GM10266 (cell line): ENCODE data around the gene SLC39A11.

Source experiments
- DNase-seq: peaks from one replicate; pipeline ENCODE4 v3.0.0; 2012; ENCODE audit errors: extremely low spot score
- TF ChIP-seq, protein P1 (sequence below): IDR thresholded peaks from 2 replicates; pipeline ENCODE4 v1.5.1; 2012; ENCODE audit warnings: mild to moderate bottlenecking, low read depth; ENCODE audit not compliant: control insufficient read depth, insufficient read depth; ENCODE audit errors: missing control alignments

SLC39A11 gene

DNA sequence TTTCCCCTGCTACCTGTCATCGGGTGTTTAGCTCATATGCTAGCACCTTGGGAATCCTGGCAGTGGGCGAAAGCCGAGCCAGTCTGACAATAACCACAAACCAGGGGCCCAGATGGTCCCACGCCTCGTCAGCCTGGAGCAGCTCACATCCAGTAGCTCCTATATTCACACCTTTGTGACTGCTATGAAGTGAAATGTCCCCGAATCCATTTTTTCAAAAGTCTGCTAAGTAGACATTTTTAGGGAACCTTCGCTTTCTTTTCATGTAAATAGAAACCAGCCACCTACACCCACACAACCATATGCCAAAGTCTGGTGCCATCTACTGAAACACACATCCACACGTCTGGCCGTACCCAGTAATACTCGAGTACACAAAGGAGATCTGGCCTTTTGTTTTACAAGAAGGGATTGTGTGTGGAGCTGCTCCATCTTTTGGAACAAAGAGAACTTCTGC, 176.8 kb downstream of the SLC39A11 start:
- DNase-seq, result no peak
- TF ChIP-seq, protein P1, sequence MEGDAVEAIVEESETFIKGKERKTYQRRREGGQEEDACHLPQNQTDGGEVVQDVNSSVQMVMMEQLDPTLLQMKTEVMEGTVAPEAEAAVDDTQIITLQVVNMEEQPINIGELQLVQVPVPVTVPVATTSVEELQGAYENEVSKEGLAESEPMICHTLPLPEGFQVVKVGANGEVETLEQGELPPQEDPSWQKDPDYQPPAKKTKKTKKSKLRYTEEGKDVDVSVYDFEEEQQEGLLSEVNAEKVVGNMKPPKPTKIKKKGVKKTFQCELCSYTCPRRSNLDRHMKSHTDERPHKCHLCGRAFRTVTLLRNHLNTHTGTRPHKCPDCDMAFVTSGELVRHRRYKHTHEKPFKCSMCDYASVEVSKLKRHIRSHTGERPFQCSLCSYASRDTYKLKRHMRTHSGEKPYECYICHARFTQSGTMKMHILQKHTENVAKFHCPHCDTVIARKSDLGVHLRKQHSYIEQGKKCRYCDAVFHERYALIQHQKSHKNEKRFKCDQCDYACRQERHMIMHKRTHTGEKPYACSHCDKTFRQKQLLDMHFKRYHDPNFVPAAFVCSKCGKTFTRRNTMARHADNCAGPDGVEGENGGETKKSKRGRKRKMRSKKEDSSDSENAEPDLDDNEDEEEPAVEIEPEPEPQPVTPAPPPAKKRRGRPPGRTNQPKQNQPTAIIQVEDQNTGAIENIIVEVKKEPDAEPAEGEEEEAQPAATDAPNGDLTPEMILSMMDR, result no peak

DNA sequence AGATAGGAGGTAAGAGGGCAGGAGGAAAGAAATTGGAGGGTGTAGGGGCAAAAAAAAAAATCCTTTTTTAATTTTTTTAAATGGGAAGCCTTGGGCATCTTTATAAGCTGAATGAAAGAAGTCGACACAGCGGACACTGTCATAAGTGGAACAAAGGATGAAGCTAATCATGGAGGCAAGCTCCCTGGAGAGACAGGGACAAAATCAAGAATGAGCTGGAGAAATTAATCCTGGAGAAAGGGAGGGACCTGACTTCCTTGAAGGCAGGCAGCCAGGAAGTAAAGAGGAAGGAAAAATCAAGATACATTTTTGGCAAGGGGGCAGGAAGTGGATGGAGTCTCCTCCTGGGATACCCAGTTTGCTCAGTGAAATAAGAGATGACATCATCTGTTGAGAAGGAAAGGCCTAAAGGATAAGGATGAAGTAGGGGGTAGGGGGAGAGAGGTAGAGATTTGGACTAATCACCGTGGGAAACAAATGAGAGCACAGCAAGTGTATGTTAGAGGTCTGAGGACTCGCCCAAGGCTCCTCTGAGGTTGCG, 179.3 kb downstream of the SLC39A11 start:
- TF ChIP-seq, protein P1, result no peak
- no peak for DNase-seq

DNA sequence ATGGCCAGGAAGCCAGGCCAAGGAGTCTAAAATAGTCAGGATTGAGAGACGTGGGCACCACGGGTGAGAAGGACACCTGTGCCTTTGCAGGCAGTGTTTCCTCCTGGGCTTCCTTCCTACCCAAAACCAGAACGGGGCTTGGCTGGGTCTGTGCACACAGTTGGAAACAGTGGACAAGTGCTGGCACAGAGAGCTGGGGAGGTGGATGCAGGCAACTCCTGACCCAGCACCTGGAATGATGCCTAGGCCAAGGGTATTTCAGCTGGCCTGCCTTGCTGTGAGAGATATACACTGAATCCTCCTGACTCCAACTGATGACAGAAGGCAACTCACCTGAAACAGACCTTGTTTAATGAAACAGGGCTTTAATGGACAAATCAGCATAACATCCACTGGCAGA, 186.2 kb downstream of the SLC39A11 start:
- DNase-seq, result no peak
- TF ChIP-seq, protein P1, result no peak

DNA sequence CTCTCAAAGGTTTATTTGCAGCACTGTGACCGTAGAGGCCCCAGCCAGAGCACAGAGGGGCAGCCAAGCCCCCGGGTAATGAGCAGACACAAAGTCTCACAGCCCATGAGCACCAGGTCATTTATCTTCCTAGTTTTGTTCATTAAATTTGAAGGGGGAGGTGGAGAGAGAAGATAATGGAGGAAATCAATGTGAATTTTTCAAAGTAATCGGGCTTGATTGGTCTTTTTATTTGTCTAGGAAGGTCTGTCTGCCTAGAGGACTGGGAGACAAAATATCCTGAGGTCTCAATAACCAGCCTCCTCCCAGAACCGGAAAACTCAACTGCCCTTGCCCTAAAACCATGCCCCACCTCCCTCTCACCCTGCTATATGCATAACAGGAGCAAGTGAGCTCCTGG, 189.0 kb downstream of the SLC39A11 start:
- TF ChIP-seq, protein P1, result no peak
- DNase-seq, result no peak

DNA sequence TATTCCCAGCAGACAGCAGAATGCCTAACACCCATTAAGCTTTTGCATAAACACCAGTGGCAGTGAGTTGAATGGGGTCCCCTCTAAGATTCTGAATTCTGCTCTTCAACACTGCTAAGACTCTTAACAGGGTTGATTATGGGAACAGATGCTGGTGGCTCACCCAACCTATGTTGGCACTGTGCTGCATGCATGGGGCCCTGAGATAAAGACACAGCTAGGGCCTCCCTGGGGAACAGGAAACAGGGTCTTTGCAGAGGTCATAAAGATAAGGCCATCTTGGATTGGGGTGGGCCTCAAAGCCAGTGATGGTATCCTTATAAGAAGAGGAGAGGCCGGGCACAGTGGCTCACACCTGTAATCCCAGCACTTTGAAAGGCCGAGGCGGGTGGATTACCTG, 190.8 kb downstream of the SLC39A11 start:
- TF ChIP-seq, protein P1, result no peak
- no peak for DNase-seq

DNA sequence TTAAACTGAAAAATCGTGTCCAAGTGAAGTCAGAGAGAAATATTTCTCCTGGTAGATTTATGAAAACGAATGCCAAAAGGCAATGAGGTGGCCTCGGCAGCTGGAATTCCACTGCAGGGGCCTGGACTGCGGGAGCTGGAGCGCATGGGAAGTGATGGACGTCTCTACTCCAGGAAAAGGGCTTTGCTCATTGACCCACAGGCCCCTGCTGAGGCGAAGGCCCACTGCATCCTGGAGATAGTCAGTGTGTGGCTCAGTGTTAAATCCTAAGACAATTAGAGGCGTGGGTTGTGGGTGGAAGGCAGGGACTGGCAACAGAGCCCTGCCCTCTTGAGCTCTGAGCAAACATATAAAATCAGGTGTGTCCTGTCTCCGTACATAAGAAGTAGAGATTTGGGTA, 191.4 kb downstream of the SLC39A11 start:
- TF ChIP-seq, protein P1, result no peak
- no peak for DNase-seq

DNA sequence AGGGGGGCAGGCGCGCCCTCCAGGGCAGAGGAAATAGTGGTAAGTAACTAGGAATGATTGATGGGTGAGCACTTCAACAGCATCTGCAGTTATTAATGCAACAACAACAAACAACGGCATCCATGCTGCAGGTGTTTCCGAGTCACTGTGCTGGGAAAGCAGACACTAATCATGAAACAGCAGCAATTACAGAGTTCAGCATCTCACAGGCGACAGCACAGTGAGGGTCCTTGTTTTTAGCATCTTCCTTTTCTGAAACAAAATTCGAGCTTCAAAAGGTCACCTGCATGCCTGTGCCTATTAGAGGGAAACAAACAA, 191.9 kb downstream of the SLC39A11 start:
- DNase-seq, result no peak
- TF ChIP-seq, protein P1, result no peak
